ENCODE data around the gene SMIM3. TPM values are rescaled to one million over a fixed set of nuclear protein-coding genes. Genes with fewer than 3 reads are reported as not detected.

The SMIM3 gene
- total RNA-seq, 1 experiment from 2014 or later, result 15.6 TPM

DNA sequence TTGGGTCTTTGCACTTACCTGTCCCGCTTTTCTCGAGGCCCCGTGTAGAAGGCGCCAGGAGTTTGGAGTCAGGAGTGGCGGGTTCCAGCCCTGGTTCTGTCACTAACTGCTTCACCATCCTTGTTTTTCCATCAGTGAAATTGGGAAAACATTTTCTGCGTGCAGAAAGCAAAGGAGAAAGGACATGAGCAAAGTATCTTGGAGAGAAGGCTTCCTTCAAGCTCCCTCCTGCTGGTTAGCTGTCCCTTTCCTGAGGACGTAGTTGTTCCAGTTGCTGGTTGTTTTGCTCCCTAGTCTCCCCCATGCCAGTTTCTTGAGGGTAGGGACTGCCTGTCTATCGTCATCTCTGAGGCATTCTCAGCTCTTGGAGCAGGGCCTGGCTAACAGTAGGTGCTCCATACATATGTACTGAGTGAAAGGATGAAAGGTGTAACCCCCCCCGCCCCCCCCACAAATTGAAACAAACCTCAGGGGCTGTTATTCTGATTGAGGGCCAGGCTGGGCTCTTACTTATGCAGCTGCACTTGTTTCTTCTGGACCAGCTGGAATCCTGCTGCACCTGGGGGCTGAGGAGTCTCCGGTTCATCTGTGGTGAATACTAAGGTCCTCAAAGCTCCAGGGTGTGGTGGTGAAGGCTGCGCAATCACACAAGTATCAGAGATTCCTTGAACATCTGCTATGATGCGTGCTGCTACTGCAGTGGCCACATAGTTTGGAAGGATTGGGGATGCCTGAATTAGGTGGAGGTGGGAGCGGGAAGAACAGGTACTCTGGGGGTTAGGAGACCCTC, 1.0 kb downstream of the SMIM3 start:
- ChIA-PET CTCF (interaction anchor here (1.5 kb wide), 1 partner anchor 21 kb away, joined by 6 read pairs; no protein-coding TSS in a partner anchor), POLR2A (ENCODE audit: unreplicated experiment) (interaction anchor here (0.6 to 1.1 kb wide), 2 partner anchors 79 to 307 kb away, joined by 3 to 5 read pairs; partner anchors contain the start of gene RBM22)
- Histone ChIP-seq H3K9ac (ENCODE audit: low read length) (peak overlapping the region; percentile 66; the same call in 1 of the 2 replicates), H3K36me3 (ENCODE audit: low read depth, low read length) (no peaks in the 10 kb centered on the region), H3K27ac (ENCODE audit: low read length) (no peak overlapping the region), H2AFZ (ENCODE audit: low read length) (peak overlapping the region; percentile 95), H3K27me3 (ENCODE audit: low read length) (no peaks in the 10 kb centered on the region), H3K4me1 (ENCODE audit: insufficient read depth, low read length) (peaks cover 58% of the 10 kb centered on the region), H3K9me3 (ENCODE audit: low read length) (no peaks in the 10 kb centered on the region), H3F3A (ENCODE audit: low read length, unreplicated experiment) (peaks cover 6% of the 10 kb centered on the region), H3K79me2 (ENCODE audit: low read length) (peaks cover 32% of the 10 kb centered on the region), H3K4me3 (ENCODE audit: low read length) (peak overlapping the region; percentile 91), H4K20me1 (ENCODE audit: low read length) (no peaks in the 10 kb centered on the region), H3K4me2 (ENCODE audit: low read length) (peak overlapping the region; percentile 99), H3K9me2 (replicated peaks; ENCODE audit: low read length) (no peaks in the 10 kb centered on the region)
- ATAC-seq (no peak), DNase-seq (no peak)
- no peak for TF ChIP-seq CTCF (conservative IDR thresholded peaks at IDR 0.05; ENCODE audit: low read depth, low read length)
- TF ChIP-seq EZH2phosphoT487 (IDR thresholded peaks at IDR 0.05; ENCODE audit: borderline replicate concordance, low read length), result no peak
- no peak for TF ChIP-seq EZH2 (IDR thresholded peaks at IDR 0.05; ENCODE audit: low read length, unreplicated experiment)
- BruUV-seq (replicated peaks), result no TSS peak
- intact Hi-C loops (cut with micrococcal nuclease), result loop anchor here (2.0 to 5.0 kb wide), 2 partner anchors 79 to 217 kb away; partner anchors contain the start of gene RBM22

GRCh38 chr5:150780187-150780692, 1.7 kb downstream of the SMIM3 start:
- intact Hi-C loops (cut with micrococcal nuclease), result no loop called here
- H3K36me3 ChIP-seq (ENCODE audit: low read depth, low read length), result no peaks in the 10 kb centered on the region
- H3K4me2 ChIP-seq (ENCODE audit: low read length), result peak overlapping the region; percentile 99
- TF ChIP-seq EZH2phosphoT487 (IDR thresholded peaks at IDR 0.05; ENCODE audit: borderline replicate concordance, low read length), result no peak
- TF ChIP-seq EZH2 (IDR thresholded peaks at IDR 0.05; ENCODE audit: low read length, unreplicated experiment), result no peak
- no peak for TF ChIP-seq CTCF (conservative IDR thresholded peaks at IDR 0.05; ENCODE audit: low read depth, low read length)
- ChIA-PET CTCF (no interaction called here), POLR2A (ENCODE audit: unreplicated experiment) (no interaction called here)
- H2AFZ ChIP-seq (ENCODE audit: low read length), result no peak overlapping the region
- H3K4me1 ChIP-seq (ENCODE audit: insufficient read depth, low read length), result peaks cover 58% of the 10 kb centered on the region
- no peaks in the 10 kb centered on the region for H3K9me3 ChIP-seq (ENCODE audit: low read length)
- ATAC-seq (no peak), DNase-seq (no peak)
- no TSS peak for BruUV-seq (replicated peaks)
- peaks cover 35% of the 10 kb centered on the region for H3K79me2 ChIP-seq (ENCODE audit: low read length)
- no peaks in the 10 kb centered on the region for H3K27me3 ChIP-seq (ENCODE audit: low read length)
- peaks cover 6% of the 10 kb centered on the region for H3F3A ChIP-seq (ENCODE audit: low read length, unreplicated experiment)
- no peaks in the 10 kb centered on the region for H4K20me1 ChIP-seq (ENCODE audit: low read length)
- H3K4me3 ChIP-seq (ENCODE audit: low read length), result no peak overlapping the region
- no peak overlapping the region for H3K9ac ChIP-seq (ENCODE audit: low read length)
- no peaks in the 10 kb centered on the region for H3K9me2 ChIP-seq (replicated peaks; ENCODE audit: low read length)
- no peak overlapping the region for H3K27ac ChIP-seq (ENCODE audit: low read length)

DNA sequence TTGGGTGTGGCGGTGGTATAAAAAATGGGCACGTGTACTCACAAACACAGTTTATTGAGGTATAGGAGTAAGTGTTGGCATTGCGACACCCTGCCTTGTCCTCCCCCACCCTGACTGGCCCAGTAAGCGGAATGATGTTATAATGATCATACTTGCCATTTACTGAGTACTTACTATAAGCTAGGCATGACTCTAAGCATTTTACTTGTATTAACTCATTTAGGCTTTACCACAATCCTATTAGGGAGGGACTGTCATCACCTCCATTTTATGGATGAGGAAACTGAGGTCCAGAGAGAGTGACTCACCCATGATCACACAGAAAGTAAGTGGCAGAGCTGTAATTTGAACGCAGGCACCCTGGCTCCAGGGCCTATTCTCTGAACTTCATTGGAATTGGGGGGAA, 2.3 kb downstream of the SMIM3 start:
- Histone ChIP-seq H3K36me3 (ENCODE audit: low read depth, low read length) (no peaks in the 10 kb centered on the region), H2AFZ (ENCODE audit: low read length) (no peak overlapping the region), H3K27ac (ENCODE audit: low read length) (no peak overlapping the region), H3K9ac (ENCODE audit: low read length) (no peak overlapping the region), H3K9me3 (ENCODE audit: low read length) (no peaks in the 10 kb centered on the region), H3K79me2 (ENCODE audit: low read length) (peaks cover 35% of the 10 kb centered on the region), H3F3A (ENCODE audit: low read length, unreplicated experiment) (peaks cover 6% of the 10 kb centered on the region), H3K4me2 (ENCODE audit: low read length) (peak overlapping the region; percentile 99; the same call in 1 of the 2 replicates), H3K9me2 (replicated peaks; ENCODE audit: low read length) (no peaks in the 10 kb centered on the region), H3K4me3 (ENCODE audit: low read length) (no peak overlapping the region), H4K20me1 (ENCODE audit: low read length) (no peaks in the 10 kb centered on the region), H3K4me1 (ENCODE audit: insufficient read depth, low read length) (peaks cover 58% of the 10 kb centered on the region), H3K27me3 (ENCODE audit: low read length) (no peaks in the 10 kb centered on the region)
- no TSS peak for BruUV-seq (replicated peaks)
- TF ChIP-seq EZH2 (IDR thresholded peaks at IDR 0.05; ENCODE audit: low read length, unreplicated experiment) (no peak), EZH2phosphoT487 (IDR thresholded peaks at IDR 0.05; ENCODE audit: borderline replicate concordance, low read length) (no peak), CTCF (conservative IDR thresholded peaks at IDR 0.05; ENCODE audit: low read depth, low read length) (no peak)
- POLR2A ChIA-PET (ENCODE audit: unreplicated experiment), result no interaction called here
- CTCF ChIA-PET, result interaction anchor here (0.6 kb wide), 1 partner anchor 23 kb away, joined by 3 read pairs; no protein-coding TSS in a partner anchor
- intact Hi-C loops (cut with micrococcal nuclease), result no loop called here
- peak; percentile 38 for DNase-seq
- ATAC-seq, result no peak
